Activated CD4-positive, alpha-beta T cell treated with anti-CD3 and anti-CD28 coated beads, Interleukin-2, Interleukin-6, amounts not matched to agents 100 ng/mL and 50 ng/mL, durations not matched to agents 16 hours and 8 hours (primary cell): ENCODE data around the gene SGO2.

ENCODE experiments used
- DNase-seq: peaks from one replicate; pipeline ENCODE4 v3.0.0-alpha.2; 2020

Gene SGO2

DNA sequence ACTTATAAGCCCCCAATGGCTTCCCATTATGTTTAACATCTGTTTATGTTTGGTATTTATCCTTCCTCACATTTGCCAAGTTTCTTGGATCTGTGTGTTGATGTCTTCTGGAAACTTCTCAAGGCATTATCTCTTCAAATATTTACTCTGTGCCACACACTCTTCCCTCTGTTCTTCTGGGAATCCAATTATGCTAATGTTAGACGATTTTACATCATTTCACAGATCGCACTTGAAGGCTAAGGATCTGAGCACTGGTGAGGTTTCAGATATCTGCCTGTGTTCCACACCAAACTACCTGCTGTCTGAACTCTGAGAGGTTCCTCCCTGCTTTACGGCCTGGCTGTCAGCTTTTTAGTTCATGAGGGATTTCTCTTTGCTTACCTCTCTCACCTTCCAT, 69.9 kb downstream of the SGO2 start:
- DNase-seq = no peak

DNA sequence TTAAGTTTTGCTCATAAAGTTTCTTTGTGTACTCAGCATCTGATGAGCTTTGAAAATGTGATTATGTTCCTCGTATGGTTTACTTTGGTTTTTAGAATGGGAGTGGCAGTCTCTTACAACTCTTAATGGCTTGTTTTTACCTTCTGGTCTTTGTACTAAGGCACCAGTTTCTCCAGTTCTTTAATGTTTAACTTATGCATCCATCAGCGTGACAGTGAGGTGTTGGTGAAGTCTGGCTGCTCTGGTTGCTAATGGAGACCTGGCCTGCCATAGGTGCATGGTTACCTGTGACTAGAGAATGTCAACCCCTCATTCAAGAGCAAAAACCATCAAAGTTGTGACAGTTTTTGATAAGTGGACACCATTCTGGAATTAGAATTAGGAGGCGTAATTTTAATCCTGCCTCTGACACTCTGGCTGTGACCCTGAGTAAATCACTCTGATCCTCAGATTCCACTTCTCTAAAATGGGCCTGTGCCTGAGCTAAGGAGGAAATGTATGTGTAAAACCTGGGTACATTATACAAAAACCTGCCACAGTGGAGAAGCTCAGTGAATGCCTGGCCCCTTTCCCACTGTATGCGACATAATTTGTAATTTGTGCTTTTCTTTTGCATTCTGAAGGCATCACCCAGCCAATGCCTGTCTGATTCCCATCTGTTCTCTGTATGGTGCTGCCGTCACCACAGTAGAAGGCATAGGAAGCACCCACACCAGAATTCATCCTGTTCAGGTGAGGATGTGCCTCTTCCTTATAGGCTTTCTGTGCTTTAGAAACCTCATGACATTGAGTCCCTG, 71.0 kb downstream of the SGO2 start:
- no peak for DNase-seq

DNA sequence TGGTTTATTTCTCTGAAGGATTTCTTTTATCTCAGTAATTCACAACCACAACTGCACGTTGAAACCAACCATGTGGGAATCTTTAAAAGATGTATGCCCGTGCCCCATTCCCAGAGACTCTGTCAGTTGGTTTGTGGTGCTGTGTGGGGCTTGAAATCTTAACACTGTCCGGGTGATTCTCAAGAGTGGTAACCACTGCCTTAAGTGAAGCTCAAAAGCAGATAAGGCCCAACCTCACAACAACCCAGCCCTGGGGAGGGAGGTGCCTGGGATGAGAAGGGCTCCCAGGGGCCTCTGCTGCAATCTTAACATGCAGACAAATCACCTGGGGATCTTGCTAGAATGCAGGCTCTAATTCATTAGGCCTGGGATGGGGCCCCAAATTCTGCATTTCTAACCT, 73.2 kb downstream of the SGO2 start:
- DNase-seq = no peak

DNA sequence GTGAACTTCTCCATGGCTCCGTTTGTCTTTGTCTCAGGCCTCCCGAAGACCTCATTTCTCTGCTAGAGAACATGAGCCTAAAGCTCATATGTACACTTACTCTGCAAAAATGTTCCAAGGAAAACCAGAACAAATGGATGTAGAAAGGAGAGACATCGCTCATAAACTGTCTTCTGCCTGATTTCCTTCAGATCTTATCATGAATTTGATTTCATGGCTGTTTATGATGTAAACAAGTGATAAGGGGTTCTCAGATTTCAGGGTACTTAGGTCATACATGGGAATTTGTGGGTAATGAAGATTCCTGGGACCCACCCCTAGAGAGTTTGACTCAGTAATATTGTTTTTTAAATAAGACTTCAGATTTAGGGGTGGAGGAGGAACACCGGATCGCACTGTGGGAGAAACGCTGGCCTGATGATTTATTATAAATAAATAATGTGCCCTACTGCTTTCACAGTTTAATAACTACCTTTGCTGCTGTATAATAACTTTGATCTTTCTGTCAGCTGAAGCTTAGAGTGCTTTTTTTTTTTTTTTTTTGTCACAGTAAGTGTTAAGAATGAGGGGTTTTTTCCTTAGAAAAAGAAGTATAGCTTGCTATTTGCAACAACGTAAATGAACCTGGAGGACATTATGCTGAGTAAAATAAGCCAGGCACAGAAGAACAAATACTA, 74.7 kb downstream of the SGO2 start:
- DNase-seq = no peak

DNA sequence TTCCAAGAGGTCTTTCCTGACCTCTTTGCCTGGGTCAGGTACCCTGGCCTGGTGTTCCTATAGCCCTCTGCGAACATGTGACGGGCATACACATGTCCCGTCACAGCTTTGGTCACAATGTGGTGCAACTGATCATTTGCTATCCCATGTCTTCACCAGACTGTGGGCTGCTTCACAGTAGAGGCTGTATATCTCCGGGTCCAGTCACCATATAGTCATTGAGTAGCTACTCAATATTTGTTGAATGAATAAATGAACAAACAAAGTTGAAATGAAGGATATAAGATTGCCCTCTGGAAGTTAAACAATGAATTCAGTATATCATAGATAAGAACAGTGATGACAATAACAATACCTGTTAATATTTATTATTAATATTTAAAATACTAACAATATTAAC, 76.6 kb downstream of the SGO2 start:
- no peak for DNase-seq

DNA sequence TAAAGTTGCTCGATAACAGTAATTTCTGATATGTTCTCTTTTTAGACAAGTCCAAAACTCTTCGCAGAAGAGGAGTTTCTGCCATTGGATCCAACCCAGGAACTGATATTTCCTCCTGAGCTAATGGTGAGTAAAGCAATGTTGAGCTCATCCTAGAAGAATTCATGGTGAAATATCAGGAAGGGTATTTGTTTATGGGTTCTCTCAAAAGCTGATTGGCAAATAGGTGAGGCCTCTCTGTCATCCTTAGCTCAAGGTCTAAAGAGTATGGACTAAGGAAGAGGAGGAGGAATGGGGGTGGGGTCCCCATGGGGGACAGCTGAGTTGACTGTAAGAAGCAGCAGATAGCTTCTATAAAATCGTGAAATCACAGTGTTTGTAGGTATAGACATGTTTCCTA, 78.0 kb downstream of the SGO2 start:
- no peak for DNase-seq

DNA sequence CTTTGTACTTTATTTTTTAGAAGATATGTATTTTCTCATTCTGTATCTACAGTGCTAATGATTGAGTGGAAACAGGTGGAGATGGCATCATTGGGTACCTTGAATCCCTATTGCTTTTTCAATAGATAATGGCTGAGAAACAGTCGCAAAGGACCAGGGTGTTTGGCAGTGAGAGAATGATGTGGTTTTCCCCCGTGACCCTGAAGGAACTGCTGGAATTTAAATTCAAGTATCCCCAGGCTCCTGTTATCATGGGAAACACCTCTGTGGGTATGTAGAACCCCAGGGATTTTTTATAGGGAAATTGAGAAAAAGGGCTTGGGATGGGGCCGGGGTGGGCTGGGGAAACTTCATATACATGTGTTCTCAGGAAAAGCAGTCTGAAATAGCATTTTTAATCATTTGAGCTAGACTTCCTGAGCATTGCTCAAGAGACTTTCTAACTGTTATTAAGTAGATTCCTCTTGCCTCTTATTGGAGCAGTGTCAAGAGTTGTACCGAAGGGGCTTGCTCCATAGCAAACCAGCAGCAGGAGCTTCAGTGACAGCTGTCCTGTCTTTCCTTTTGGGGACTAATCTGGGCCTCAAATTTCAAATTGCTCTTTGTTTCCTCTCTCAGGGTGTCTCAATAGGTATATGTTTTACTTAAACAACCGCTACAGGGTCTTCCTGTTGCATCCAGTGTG, 78.7 kb downstream of the SGO2 start:
- no peak for DNase-seq

DNA sequence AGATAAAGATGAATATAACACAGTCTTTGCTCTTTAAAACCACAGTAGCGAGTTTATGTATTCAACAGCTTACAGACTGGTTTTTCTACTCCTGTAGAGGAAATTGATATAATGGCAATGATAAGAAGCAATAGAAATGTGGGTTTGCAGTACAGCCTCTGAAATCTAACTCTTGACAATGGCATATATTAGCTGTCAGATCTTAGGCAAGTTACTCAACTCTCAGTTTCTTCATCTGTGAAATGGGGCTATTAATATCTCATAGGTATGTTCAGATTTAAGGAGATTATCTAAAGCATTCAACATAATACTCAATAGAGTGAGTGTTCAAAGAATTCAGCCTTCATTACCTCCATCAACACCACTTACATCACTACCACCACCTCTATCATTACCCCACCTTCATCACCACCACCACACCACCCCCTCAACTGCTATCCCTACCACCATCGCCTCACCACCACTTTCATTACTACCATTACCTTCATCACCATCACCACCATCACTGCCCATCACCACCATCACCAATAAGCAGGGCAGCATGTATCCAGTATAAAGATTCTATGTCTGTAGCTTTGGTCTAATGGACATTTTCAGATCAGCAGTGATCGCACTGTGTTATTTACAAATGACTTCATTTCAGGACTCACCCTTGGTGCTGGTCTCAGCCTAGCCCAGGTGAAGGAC, 82.5 kb downstream of the SGO2 start:
- no peak for DNase-seq

DNA sequence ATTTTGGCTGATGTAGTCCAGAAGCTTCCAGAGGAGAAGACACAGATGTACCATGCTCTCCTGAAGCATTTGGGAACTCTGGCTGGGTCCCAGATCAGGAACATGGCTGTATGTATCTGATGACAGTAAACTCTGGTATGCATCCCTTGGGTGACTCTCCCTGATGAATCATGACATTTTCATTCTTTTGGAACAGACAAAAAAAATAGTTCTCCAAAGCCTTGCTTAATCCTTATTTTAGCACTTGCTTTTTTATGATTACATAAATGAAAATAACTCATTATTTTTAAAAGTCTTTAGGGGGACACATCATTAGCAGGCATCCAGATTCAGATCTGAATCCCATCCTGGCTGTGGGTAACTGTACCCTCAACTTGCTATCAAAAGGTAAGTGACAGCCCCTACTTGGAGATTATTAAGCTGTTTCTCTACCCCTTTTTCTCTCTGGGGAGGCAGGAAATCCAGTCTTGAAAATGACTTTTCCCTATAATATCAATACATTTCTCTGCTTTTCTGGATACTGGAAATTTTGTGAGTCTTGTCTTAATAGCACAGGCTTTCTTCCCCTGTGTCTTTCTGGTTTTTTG, 83.1 kb downstream of the SGO2 start:
- no peak for DNase-seq

DNA sequence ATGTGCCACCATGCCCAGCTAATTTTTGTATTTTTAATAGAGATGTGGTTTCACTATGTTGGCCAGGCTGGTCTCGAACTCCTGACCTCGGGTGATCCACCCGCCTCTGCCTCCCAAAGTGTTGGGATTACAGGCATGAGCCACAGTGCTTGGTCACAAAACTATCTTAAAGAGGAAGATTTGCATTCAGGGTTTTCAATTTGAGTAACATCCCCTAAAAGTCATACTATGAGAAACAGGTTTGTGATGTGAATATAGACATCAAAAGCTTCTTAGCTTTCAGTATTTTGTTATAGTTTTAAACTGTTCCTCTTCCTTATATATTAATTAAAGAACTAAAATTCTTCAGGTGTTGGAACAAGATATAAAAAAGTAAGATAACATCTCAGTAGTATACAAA, 84.2 kb downstream of the SGO2 start:
- peak; percentile 22 for DNase-seq

DNA sequence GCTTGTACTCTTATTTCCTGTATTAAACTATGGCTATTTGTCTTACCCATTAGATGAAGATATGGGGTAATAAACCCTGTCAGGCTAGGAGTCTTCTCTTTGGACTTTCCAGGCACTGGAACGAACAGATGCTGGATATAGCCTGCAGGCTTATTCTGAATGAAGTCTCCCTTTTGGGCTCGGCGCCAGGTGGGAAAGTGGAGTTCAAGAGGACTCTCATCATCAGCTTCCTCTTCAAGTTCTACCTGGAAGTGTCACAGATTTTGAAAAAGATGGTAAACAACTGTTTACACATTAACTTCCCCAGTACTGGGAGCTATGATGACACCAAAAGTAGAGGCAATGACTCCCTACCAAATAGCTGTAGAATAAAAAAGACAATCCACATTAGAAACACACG, 87.7 kb downstream of the SGO2 start:
- DNase-seq = no peak

DNA sequence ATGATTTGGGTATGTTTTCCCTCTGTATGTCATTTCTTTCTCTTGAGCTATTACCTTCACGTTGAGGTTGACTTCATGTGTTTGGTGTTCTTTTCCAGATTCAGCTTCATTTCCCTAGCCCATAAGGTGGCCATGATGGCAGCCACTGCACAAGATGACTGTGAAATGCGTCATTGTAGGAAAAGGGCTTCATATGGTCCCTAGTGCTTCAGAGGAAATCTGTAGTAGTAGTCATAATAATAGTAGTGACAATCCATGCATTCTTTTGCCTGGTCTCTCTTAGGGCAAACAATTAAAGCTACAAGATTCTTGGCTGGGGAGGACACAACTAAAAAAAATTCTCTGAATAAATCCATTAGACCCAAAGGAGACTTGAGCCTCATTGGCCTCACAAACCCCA, 88.2 kb downstream of the SGO2 start:
- peak; percentile 48 for DNase-seq

DNA sequence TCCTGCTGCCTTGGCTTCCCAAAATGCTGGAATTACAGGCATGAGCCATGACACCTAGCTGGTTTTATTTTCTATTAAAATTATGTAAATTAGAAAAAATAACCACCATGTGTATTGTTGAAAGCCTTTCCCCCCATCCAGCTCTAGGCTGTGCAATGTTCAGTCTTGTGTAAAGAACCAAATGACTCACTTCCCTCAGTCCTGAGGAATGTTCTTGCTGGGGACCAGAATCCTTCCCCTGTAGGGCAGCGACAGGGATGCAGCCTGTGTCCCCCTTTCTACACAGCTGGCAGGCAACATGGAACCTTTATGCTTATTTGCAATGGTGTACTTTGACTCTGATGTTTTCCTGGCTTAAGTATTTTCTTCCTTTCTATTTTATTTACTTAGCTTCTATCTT, 89.2 kb downstream of the SGO2 start:
- DNase-seq = no peak

DNA sequence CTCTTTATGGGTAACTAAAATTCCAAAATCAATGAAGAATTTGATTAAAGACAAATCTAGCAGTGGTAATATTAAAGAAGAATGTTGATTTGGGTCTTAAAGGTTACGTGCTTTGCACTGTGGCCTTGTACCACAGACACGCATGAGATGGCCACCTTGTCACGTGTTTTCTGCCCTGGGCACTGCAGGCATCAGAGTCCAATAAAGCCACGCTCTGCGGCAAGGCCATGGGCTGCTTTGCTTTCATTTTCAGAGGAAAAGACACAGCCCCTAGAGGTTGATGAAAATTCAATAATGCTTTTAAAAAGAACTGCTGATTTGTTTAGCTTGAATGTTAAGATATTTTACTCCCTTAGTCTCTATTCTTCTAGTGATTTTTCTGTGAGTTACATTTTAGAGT, 90.2 kb downstream of the SGO2 start:
- DNase-seq = no peak

DNA sequence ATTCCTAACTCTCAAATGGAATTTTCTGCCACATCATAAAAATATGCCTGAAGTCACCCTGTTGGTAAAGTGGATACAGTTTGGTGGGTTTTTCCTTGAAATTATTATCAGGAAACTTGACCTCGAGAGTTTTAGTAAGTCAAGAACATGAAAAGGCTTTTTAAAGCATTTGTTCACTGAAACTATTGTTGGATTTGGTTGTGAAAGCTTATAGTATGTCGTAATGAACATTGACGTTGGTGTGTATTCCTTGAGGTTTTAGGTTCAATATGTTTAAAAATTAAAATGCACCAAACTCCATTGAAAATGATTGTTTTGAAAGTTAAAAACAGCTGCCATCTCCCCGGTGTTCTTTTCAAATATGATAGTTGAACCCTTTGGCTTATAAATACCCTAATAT, 90.6 kb downstream of the SGO2 start:
- DNase-seq = no peak

DNA sequence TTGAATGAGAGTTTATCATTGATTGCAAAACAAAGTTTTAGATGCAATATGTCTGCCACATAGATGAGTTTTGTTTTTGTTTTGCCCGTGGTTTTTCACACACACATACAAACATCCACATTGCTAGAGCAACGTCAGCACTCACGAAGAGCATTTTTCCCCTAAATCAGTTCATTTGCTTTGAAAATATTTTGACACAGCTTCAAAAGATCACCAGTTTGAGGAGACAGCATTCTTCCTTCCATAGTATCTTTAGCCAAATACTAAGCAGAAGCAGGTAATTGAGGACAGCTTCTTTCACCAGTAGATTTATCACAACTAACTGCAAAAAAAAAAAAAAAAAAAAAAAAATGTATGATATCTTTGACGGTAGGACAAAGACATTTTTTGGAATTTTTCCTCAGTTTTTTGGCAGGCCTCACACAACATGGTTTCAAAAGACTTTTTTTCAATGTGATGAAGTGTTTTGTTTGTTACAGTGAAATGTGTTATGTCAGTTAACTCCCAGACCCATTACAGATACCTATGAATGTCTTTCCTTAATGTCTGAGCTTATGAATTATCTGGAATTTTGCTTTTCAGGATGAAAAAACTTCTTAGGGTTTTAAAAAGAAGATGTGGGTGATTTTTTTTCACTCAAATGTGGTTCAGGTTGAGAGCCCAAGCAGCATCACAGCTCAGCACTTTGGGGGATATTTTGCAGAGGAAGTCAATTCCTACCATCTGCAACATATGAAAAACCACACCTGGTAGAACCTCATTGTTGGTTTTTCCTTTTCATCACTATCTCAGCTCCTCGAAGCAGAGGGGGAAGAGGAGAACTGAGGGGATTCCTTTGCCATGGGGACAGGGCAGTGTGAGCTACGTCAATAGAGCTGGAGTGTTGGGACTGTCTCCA, 91.4 kb downstream of the SGO2 start:
- DNase-seq = no peak

DNA sequence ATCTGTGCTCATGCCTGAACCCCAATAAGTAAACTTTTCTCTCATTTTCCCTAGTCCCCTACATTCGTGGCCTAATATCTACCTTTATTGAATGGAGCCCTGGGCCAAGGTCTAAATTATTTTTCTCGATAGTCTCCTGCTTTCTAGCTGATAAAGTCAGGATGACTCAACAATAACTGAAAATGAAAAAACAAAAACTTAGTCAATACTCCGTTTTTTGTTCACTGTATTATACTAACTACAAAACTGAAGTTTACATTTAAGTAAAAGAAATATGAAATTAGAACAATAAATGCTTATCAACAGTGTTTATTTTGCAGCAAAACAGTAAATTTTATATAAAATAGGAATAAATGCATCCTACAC, 92.0 kb downstream of the SGO2 start:
- DNase-seq = no peak

DNA sequence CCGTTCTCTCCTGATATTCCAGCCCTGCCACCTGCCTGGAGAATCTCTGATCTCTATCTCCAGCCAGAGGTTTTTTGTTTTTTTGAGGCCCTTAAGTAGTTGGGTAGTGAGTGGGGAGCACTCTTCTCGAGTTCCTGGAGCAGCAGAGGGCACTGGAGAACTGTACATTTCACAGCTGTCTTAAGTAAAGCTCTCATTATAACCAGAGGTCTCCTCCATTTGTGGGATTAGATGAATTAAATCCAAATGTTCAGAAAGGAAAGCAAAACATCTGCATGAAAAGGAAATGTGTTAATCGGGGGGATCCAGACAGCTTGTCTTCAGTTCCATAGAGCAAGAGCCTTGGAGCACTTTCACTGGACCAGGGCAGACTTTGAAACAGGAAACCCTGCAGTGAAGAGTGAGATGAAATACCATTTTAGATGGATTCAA, 92.6 kb downstream of the SGO2 start:
- DNase-seq = peak; percentile 10

DNA sequence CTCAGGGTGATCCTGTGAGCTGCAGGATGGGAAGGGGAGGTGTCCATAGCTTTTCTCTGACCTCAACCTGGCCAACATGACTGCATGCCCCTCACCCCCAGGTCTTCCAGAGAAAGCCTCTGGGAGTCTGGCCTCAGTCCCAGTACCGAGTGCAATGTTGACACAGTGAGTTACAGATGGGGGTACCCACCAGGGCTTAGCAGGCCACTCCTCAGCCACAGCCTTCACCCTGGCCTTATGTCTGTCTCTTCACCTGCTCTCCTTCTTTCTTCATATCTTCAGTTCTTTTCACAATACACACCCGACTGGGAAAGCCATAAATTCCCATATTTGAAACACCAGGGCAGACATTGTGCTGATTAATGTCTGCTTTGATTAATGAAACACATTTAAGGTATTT, 93.3 kb downstream of the SGO2 start:
- no peak for DNase-seq

DNA sequence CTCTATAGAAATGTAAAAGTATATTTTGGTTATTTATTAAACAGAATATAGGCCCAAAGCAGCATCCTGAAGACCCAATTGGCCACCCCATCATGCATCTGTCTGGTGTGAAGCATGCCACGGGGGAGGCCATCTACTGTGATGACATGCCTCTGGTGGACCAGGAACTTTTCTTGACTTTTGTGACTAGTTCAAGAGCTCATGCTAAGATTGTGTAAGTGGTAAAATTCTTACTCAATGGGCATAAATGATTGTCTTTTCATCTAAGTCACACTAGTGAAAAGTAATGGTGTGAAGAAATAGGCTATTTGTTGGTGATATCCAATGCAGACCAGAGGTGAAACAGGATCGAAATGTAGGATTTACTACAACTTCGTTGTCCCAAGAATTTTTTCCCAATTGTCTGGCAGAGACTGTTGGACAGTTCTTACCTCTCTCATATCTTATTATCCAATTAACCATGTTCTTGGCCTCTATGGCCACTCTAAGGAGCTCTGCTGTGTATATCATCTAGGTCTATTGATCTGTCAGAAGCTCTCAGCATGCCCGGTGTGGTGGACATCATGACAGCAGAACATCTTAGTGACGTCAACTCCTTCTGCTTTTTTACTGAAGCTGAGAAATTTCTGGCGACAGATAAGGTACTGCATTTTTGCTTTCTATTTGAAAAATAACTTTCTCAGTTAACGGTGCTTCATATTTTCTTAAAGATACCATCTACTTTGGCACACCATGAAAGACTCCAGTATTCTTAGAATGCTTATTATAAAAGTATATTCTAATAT, 94.8 kb downstream of the SGO2 start:
- no peak for DNase-seq

DNA sequence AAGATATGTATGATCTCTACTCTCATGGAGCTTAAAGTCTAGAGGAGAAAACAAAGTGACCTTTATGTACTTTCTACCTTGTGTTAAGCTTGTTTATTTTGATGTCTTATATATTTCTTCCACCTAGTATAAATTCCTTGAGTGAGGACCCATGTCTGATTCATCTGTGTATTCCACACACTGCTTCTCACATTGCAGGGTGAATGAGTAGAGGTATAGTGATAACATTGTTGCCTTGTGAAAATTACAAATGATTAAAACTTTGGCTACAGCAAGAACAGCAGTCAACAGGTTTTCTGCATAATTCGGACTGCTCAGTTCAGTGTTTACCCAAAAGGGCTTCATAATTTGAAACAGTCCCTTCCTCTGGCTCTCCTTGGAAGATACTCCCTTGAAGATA, 96.1 kb downstream of the SGO2 start:
- DNase-seq = no peak
